K562 (cell line): ENCODE results near the gene KCNN3. TPM values are rescaled to one million over a fixed set of nuclear protein-coding genes. Genes with fewer than 3 reads are reported as not detected.

Source experiments
- ATAC-seq: fragments of 200-7000 bp; cut with Tn5 transposase; 3 replicates; pipeline ENCODE4 v1.9.1; 2020; ENCODE audit warnings: moderate library complexity
- BruUV-seq: library from RNA; stranded (reverse); fragments of 400-500 nt; replicated peaks from 2 replicates; lab custom pipeline; 2021; lab: Mats Ljungman, UMichigan
- CTCF ChIA-PET: fragments of 300-600 bp; formaldehyde crosslinking; extraction: SDS; loops from one replicate; lab custom pipeline; 2021; ENCODE audit warnings: low intra/inter-chr PET ratio; lab: Yijun Ruan, JAX
- POLR2A ChIA-PET: fragments of 300-600, 350-650 bp; sonication (Branson Sonifier 250); formaldehyde crosslinking; extraction: SDS; loops from one replicate; lab custom pipeline; 2021; ENCODE audit warnings: antibody characterized with exemption, inconsistent platforms; lab: Yijun Ruan, JAX
- DNase-seq, 4 experiments: peaks; one replicate each; pipeline versions ENCODE4 v3.0.0 to v3.0.0-alpha.2; 2011 to 2018; ENCODE audit warnings: low spot score in 3 of 4, mixed read lengths in 3 of 4; ENCODE audit errors: extremely low read depth in 1 of 4
- FAIRE-seq: peaks from 2 replicates; lab custom pipeline; 2011; peaks lifted over from hg19 to GRCh38; lab: Jason Lieb, UNC
- H2AFZ ChIP-seq: 2 replicates; pipeline ENCODE4 v1.6.0; 2011; ENCODE audit warnings: low read depth, low read length, control low read depth, inconsistent platforms
- H3K27ac ChIP-seq: fragments of 200-600 bp; 3 replicates; pipeline ENCODE4 v1.8.0; 2011; ENCODE audit warnings: low read depth, mild to moderate bottlenecking, control low read depth, inconsistent platforms, low read length, moderate library complexity, mixed read lengths; ENCODE audit errors: extremely low read depth
- H3K27me3 ChIP-seq, 2 experiments: fragments of 300-600 bp in 1 of 2; 2 replicates in 1 of 2; 3 replicates in 1 of 2; pipeline versions ENCODE4 v1.6.0 to v1.8.0; 2011; ENCODE audit warnings: inconsistent platforms in 2 of 2, low read length in 2 of 2, mild to moderate bottlenecking in 1 of 2, mixed read lengths in 1 of 2, moderate library complexity in 1 of 2; ENCODE audit not compliant: control insufficient read depth in 2 of 2, insufficient read depth in 2 of 2
- H3K36me3 ChIP-seq: fragments of 300-600 bp; 3 replicates; pipeline ENCODE4 v1.8.0; 2011; ENCODE audit warnings: mild to moderate bottlenecking, low read length, inconsistent platforms; ENCODE audit not compliant: control insufficient read depth, insufficient read depth
- H3K4me1 ChIP-seq, 2 experiments: fragments of 200-600 bp in 1 of 2; replicated peaks in 1 of 2; 2 replicates in 1 of 2; 3 replicates in 1 of 2; pipeline versions ENCODE4 v1.5.1 to v1.8.0; 2011; ENCODE audit warnings: inconsistent platforms in 2 of 2, low read length in 2 of 2, mild to moderate bottlenecking in 1 of 2, mixed read lengths in 1 of 2, moderate library complexity in 1 of 2; ENCODE audit not compliant: control insufficient read depth in 2 of 2, insufficient read depth in 2 of 2
- H3K4me2 ChIP-seq: 2 replicates; pipeline ENCODE4 v1.6.1; 2011; ENCODE audit warnings: low read length, control low read depth, inconsistent platforms, mixed read lengths; ENCODE audit not compliant: insufficient read depth
- H3K4me3 ChIP-seq: fragments of 200-600 bp; sonication (generic), shearing (Covaris generic); 2 replicates; pipeline ENCODE4 v1.5.1; 2016; ENCODE audit warnings: control low read depth, inconsistent platforms
- H3K79me2 ChIP-seq: fragments of 200-600 bp; 3 replicates; pipeline ENCODE4 v1.8.0; 2011; ENCODE audit warnings: low read length, inconsistent platforms; ENCODE audit not compliant: control insufficient read depth, insufficient read depth
- H3K9ac ChIP-seq, 2 experiments: 2 replicates each; pipeline versions ENCODE4 v1.6.0 to v1.6.1; 2011; ENCODE audit warnings: low read depth in 2 of 2, low read length in 2 of 2, control low read depth in 1 of 2, inconsistent platforms in 1 of 2, mild to moderate bottlenecking in 1 of 2, mixed read lengths in 1 of 2; ENCODE audit not compliant: insufficient read depth in 1 of 2
- H3K9me1 ChIP-seq: one replicate; pipeline ENCODE4 v1.6.0; 2011; ENCODE audit warnings: inconsistent platforms, mild to moderate bottlenecking, low read length, moderate library complexity; ENCODE audit not compliant: control insufficient read depth, insufficient read depth
- H3K9me3 ChIP-seq: replicated peaks from 2 replicates; pipeline ENCODE4 v1.5.1; 2011; ENCODE audit warnings: low read depth, low read length, inconsistent platforms; ENCODE audit not compliant: control insufficient read depth, insufficient read depth
- H4K20me1 ChIP-seq: replicated peaks from 2 replicates; pipeline ENCODE4 v1.6.1; 2011; ENCODE audit warnings: low read length, inconsistent platforms, mixed read lengths; ENCODE audit not compliant: control insufficient read depth, insufficient read depth
- GATA2 ChIP-seq: sonication (generic); formaldehyde crosslinking; IDR thresholded peaks from 2 replicates; pipeline ENCODE4 v1.4.0; 2020; ENCODE audit warnings: mild to moderate bottlenecking, missing genetic modification reagents
- ILF3 ChIP-seq: fragments of 450-650 bp; IDR thresholded peaks from 2 replicates; pipeline ENCODE4 v1.6.1; 2018; ENCODE audit warnings: antibody characterized with exemption, mild to moderate bottlenecking, moderate library complexity, borderline replicate concordance
- WGBS: fragments of 100-300 bp; shearing (Covaris generic); methylation state at CpG from one replicate; pipeline ENCODE4 v1.1.6; 2016; ENCODE audit warnings: low coverage, mixed read lengths; ENCODE audit not compliant: insufficient coverage; ENCODE audit errors: missing lambda C conversion rate; 5-methylcytosine and 5-hydroxymethylcytosine counted together
- in situ Hi-C: fragments of 300-500 bp; cut with MboI; formaldehyde crosslinking; loops from 4 replicates; pipeline ENCODE4 v1.15.0; 2018; ENCODE audit warnings: inconsistent platforms, mixed read lengths
- intact Hi-C: fragments of 100-400 bp; cut with micrococcal nuclease; formaldehyde crosslinking; loops from 2 replicates; pipeline ENCODE4 v1.14.2; 2022
- polyA plus RNA-seq, 8 experiments: library from polyadenylated mRNA; depleted of rRNA in 4 of 8; stranded (reverse) in 5 of 8; unstranded in 3 of 8; fragments of >200 nt; fragmentation: Nextera tagmentation in 2 of 8; fragmentation: Illumina TruSeq in 1 of 8; extraction: Ambion mirVana in 2 of 8; extraction: Trizol in 1 of 8; gene quantifications; 2 replicates each; pipeline versions ENCODE4 v1.2.1 to v1.2.3, GENCODE V29; 2011 to 2014; ENCODE audit warnings: inconsistent platforms in 1 of 8, missing spikeins in 1 of 8
- total RNA-seq, 7 experiments: library from RNA; depleted of rRNA in 6 of 7; stranded (reverse); fragments of >200 nt in 6 of 7; fragmentation: Illumina TruSeq in 2 of 7; extraction: Trizol in 2 of 7; gene quantifications; 2 replicates each; pipeline versions ENCODE4 v1.2.1 to v1.2.3, GENCODE V29; 2011 to 2021; ENCODE audit warnings: low replicate concordance in 1 of 7
- TF ChIP-seq, protein P1 (sequence below), 2 experiments: fragments of 450-650 bp; conservative IDR thresholded peaks; 2 replicates each; pipeline ENCODE4 v1.6.1; 2017; ENCODE audit warnings: mild to moderate bottlenecking in 2 of 2, moderate library complexity in 2 of 2

The KCNN3 gene
- total and polyA plus RNA-seq, 9 of the 15 experiments (the other 6 are each of a cell fraction or from before 2014, with no cell fraction given) = 0.02 to 0.03 TPM; not detected in 7

DNA sequence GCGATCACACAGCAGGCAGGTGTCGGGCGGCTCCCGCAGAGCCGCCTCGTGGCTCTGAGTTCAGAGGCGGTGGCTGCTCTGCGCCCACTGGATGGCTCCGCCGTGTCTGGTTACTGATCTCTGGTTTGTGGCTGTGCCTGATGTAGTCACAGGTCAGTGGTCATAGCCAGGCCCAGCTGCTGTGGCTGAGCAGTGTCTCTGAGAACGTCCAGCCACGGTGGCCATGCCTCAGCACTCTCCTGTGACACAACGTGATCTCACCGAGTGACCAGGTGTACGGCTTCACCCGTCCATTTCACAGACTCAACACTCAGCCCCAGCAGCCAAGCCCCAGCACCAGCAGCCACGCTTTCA is 61.2 kb downstream of the KCNN3 start (continued):
- TF ChIP-seq, protein P1, sequence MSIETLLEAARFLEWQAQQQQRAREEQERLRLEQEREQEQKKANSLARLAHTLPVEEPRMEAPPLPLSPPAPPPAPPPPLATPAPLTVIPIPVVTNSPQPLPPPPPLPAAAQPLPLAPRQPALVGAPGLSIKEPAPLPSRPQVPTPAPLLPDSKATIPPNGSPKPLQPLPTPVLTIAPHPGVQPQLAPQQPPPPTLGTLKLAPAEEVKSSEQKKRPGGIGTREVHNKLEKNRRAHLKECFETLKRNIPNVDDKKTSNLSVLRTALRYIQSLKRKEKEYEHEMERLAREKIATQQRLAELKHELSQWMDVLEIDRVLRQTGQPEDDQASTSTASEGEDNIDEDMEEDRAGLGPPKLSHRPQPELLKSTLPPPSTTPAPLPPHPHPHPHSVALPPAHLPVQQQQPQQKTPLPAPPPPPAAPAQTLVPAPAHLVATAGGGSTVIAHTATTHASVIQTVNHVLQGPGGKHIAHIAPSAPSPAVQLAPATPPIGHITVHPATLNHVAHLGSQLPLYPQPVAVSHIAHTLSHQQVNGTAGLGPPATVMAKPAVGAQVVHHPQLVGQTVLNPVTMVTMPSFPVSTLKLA (conservative IDR thresholded peaks at IDR 0.05) = no peak

DNA sequence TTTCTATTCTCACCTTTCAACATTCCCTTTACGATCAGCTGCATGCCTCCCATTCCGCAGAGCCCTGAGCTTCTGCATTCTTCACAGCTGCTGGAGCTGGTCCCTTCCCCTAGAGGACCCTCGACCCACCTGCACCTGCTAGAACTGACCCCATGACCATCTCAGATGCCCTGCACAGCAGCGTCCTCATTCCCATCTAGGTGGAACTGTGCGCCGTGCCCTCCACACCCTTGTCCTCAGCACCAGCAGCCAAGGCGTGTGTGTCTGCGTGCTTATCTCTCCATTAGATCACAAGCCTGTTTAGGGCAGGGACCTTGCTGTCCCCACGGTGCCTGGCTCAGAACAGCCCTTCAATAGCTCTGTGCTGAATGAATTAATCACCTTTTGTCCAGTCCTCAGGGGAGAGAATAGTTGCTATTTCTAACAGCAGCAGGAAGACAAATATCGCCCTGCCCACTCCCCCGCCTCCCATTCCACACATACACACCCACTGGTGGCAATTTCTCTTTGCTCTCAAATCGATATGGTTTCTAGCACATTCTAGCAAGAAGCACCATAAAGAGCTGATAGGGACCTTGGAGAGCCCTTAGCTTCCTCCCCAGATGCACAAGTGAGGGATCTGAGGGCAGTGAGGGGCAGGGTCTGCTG is 61.7 kb downstream of the KCNN3 start:
- FAIRE-seq = no peak
- H3K9ac ChIP-seq = peak overlapping the region in 1 of 2 experiments; percentile 28; a peak in 1 of 4 replicates
- no peaks in the 10 kb centered on the region for H3K9me1 ChIP-seq
- intact Hi-C loops = no loop called here
- 4% methylated on average over 12 of the region's 12 CpGs for WGBS
- no peak overlapping the region for H3K4me2 ChIP-seq
- TF ChIP-seq ILF3 (no peak), GATA2 (CRISPR knock-in tag) (peak; percentile 51)
- ChIA-PET POLR2A (interaction anchor here (0.5 to 1.5 kb wide), 2 partner anchors 8 to 14 kb away, joined by 3 to 5 read pairs; no protein-coding TSS in a partner anchor), CTCF (no interaction called here)
- peaks cover 88 to 90% of the 10 kb centered on the region in 2 experiments for H3K27me3 ChIP-seq
- no peak for DNase-seq
- no peak overlapping the region for H2AFZ ChIP-seq
- ATAC-seq = no peak
- peaks cover 6% of the 10 kb centered on the region; the same call in 1 of the 2 replicates for H4K20me1 ChIP-seq
- H3K36me3 ChIP-seq = no peaks in the 10 kb centered on the region
- H3K4me1 ChIP-seq = peaks cover 0 to 9% of the 10 kb centered on the region in 2 experiments; a peak in 1 of 5 replicates
- no peaks in the 10 kb centered on the region for H3K9me3 ChIP-seq
- no peaks in the 10 kb centered on the region for H3K79me2 ChIP-seq
- in situ Hi-C loops = no loop called here
- BruUV-seq = no TSS peak
- H3K4me3 ChIP-seq = no peak overlapping the region
- H3K27ac ChIP-seq = no peak overlapping the region
